ENCODE measurements around the gene PLXNB3.
"Not testable (repeated sequence)": the region's sequence is repeated elsewhere in the genome, so short reads cannot be mapped to it uniquely, and the experiment has no call there.

Gene PLXNB3

GRCh38 chrX:153763989-153764755, at the start of gene PLXNB3:
Gene PLXNB3, plus strand, starts transcription at chrX:153764249. Its CDS starts 1,287 bp downstream, at chrX:153765536.
- DNase-seq: peak; percentile 60

- no peak for DNase-seq
Observed at GRCh38 chrX:153714256-153714655, 49.8 kb upstream of the PLXNB3 start.

DNA sequence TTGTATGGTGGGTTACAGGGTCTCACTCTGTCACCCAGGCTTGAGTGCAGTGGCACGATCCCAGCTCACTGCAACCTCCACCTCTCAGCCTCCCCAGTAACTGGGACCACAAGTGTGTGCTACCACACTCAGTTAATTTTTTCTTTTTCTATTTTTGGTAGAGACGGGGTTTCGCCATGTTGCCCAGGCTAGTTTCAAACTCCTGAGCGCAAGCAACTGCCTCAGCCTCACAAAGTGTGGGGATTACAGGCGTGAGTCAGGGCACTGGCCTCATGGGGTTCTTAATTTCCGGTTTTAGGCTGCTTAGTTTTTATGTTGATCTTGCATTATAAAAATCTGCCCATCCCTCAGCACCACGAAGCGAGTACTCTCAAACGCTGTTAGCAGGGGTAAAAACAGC, 46.6 kb upstream of the PLXNB3 start:
- no peak for DNase-seq

DNA sequence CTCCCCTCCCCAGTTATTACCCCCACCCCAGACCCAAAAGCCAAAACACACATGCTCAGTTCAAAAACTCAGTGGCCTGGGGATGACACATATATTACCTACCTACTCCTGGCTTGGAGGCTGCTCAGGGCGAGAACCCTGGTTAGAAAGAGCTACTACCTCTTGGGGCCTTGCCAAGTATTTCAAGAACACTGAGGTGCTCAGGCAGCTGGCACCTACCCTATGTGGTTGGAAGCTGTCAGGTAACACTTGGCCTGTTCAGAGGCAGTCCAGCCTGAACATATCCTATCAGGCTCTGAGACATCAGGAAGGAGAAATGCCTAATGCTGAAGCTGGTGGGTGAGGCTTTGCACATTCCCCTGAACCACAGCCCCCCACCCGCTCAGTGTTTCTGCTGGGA, 44.8 kb upstream of the PLXNB3 start:
- DNase-seq: no peak

GRCh38 chrX:153719701-153720100, 44.3 kb upstream of the PLXNB3 start:
- no peak for DNase-seq

GRCh38 chrX:153722704-153723350, 41.2 kb upstream of the PLXNB3 start:
- DNase-seq: no peak

DNA sequence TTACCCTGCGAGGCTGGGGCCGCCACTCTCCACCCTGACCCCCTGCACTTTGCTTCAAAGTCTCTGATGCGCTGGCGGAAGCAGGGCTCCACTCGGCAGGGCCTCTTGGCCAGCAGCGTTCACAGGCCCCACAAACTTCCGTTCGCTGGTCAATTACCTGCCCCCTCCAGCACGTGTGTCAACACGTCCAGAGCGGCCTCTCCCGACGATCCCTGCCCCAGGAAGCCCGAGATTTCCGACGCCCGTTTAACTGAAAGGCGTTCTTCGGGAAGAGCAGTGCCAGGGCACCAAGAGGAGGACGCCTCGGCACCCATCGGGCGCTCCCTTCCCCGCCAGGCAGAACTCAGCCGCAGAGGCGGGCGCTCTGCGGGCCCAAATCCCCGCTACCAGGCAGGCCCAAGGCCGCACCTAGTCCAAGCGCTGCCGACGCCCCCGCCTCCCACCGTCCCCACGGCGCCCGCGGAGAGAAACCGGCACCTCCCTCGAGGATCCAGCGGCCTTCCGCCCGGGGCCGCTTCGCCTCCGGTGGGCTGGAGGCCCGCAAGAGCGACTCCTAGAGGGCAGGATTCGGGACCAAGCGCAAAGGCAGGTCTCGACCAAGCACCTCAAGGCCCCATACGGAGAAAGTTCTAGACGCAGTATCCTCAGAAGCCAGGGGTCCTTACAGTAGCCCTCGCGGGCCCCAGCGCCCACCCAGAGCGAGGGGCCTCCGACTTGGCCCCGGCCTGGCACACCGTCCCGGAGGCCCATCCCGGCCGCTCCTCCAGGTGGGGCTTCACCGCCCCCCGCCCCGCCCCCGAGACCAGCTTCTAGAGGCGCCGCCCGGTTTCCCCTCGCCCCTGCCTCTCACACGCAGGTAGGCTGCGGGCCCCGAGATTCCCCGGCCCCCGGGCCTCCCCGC, 40.4 kb upstream of the PLXNB3 start:
- peak; percentile 32 for DNase-seq

GRCh38 chrX:153724252-153725038, 39.6 kb upstream of the PLXNB3 start, which contains the start of the genes ABCD1 and BCAP31:
Gene ABCD1, plus strand, starts transcription at chrX:153724856. Its CDS starts 411 bp downstream, at chrX:153725267.
Gene BCAP31, minus strand, starts transcription at chrX:153724387. Its CDS starts 1,143 bp downstream, at chrX:153723244.
- peak; percentile 88 for DNase-seq

DNA sequence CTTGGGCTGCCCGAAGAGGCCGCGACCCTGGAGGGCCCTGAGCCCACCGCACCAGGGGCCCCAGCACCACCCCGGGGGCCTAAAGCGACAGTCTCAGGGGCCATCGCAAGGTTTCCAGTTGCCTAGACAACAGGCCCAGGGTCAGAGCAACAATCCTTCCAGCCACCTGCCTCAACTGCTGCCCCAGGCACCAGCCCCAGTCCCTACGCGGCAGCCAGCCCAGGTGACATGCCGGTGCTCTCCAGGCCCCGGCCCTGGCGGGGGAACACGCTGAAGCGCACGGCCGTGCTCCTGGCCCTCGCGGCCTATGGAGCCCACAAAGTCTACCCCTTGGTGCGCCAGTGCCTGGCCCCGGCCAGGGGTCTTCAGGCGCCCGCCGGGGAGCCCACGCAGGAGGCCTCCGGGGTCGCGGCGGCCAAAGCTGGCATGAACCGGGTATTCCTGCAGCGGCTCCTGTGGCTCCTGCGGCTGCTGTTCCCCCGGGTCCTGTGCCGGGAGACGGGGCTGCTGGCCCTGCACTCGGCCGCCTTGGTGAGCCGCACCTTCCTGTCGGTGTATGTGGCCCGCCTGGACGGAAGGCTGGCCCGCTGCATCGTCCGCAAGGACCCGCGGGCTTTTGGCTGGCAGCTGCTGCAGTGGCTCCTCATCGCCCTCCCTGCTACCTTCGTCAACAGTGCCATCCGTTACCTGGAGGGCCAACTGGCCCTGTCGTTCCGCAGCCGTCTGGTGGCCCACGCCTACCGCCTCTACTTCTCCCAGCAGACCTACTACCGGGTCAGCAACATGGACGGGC, 38.8 kb upstream of the PLXNB3 start:
- no peak for DNase-seq

DNA sequence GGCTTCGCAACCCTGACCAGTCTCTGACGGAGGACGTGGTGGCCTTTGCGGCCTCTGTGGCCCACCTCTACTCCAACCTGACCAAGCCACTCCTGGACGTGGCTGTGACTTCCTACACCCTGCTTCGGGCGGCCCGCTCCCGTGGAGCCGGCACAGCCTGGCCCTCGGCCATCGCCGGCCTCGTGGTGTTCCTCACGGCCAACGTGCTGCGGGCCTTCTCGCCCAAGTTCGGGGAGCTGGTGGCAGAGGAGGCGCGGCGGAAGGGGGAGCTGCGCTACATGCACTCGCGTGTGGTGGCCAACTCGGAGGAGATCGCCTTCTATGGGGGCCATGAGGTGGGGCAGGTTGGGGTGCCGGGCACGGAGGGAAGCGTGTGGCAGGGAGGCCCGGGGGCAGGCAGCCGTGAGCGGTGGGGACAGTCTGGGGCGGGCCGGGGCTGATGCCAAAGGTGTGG, 38.2 kb upstream of the PLXNB3 start:
- DNase-seq: no peak

DNA sequence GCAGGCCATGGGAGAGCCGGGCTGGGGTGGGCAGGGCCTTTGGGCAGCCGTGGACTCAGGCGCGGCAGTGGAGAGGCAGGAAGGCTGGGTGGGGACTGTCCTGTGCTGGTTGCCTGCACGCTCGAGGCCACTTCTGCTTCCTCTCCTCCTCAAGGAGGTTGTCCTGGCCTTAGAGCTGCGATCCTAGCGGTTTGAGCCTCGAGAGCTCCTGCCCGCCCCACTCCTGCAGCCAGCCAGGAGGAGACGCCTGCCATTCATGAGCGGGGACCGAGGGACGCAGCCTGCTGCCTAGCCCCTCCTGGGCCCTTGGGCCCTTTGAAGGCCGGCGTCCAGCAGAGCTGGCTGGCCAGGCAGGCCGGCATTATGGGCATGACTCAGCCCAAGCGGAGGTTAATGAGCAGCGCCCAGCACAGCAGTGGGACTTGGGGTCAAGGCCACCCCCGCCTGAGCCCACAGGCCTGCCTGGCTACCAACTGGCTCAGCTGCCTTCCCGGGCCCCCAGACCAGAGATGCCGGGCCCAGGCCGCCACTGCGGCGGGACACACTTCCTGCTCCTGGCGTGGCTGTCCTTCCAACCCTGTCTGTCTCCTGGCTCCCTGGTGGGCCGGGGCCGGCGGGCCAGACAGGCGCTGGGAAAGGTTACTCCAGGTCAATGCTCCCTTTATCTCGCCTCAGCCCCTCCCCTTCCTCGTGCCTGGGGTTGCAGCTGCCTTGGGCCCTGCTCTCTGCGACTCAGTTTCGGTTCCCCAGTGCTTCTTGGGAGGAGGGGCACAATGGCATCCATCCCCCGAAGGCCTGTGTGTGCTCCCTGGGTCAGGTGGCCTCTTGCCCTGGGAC, 37.5 kb upstream of the PLXNB3 start:
- DNase-seq: no peak

DNA sequence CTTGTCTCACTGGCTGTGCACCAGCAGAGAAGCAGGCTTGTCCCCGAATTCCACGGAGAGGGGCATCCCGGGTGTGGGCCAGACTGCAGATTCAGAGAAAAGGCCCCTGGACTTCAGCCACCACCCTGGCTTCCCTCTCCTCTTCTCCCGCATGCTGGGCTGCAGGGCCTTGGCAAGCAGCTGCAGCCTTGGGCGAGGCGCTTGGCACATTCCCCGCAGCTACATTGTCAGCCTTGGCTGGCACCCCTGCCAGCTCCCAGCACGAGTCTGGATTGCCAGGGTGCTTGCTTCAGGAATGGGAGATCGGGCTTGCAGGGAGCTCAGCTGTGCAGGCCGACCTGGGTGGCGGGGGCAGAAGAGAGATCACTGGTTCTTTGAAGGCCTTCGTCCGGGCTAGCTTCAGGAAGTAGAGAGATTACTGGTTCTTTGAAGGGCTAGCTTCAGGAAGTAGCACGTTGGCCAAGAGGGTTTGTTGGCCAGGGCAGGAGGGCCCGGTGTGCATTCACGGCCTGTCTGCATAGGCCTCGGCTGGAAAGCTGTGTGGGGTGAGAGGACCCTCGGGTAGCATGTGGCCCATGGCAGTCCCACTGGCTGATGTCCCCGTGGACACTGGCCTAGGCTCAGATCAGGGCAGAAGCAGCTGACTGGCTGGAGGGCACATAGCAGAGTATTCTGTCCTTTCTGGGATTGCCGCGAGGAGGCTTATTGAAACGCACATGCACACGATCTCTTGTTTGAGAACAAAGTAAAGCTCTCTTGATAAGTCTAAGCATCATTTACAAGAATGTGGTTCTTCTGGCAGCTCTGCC, 36.7 kb upstream of the PLXNB3 start:
- no peak for DNase-seq

GRCh38 chrX:153728095-153728494, 36.0 kb upstream of the PLXNB3 start:
- DNase-seq: no peak

GRCh38 chrX:153728951-153729631, 35.0 kb upstream of the PLXNB3 start:
- no peak for DNase-seq

- not testable (repeated sequence) for DNase-seq
Observed at GRCh38 chrX:153730115-153730514, 33.9 kb upstream of the PLXNB3 start.

DNA sequence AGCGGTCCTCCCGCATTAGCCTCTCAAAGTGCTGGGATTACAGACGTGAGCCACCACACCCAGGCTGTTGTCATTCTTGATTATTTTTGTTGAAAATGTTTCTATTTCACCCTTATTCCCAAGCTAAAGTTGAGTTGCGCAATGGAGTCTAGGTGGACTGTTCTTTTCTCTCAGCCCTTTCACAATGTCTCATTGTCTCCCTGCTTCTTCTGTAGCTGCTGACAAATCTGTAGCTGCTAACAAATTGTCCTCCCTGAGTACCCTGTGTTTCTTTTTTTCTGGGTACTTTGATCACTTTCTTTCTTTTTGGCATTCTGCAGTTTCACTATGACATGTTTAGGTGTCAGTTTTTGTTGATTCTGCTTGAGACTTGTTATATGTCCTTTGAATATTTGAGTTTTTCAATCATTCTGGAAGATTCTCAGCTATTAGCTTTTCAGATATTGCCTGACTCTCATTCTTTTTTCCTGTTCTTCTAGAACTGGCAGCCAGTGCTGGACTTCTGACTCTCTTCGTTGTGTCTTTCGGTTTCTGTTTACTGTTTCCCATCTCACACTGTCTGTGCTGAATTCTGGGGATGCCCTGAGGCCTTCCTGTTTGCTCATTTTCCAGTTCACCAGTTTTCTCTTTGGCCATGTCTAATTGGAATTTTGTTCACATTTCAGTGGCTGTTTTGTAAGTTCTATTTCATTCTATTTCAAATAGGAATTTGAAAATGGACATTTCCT, 32.8 kb upstream of the PLXNB3 start:
- DNase-seq: no peak

- no peak for DNase-seq
Observed at GRCh38 chrX:153731845-153732215, 32.2 kb upstream of the PLXNB3 start.

DNA sequence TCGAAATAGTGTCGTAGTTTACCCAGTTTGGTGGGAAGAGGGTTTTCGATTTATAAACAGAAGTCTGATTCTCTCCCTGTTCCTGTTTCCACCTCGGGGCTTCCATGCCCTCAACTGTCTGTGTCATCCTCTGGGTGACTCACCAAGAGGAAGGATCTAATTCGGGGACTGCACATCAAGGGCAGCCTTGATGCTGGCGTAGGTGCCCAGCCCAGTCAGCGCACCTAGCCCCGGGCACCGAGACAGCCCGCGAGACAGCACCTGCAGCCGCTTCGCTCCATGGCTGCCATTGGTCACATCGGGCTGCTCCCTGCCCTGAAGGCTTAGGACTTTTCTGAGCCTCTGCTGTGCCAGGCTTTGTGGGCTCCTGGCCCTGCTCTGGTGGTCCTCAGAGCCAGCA, 31.6 kb upstream of the PLXNB3 start:
- DNase-seq: no peak
